ENCODE results near the gene POU2F1.

DNA sequence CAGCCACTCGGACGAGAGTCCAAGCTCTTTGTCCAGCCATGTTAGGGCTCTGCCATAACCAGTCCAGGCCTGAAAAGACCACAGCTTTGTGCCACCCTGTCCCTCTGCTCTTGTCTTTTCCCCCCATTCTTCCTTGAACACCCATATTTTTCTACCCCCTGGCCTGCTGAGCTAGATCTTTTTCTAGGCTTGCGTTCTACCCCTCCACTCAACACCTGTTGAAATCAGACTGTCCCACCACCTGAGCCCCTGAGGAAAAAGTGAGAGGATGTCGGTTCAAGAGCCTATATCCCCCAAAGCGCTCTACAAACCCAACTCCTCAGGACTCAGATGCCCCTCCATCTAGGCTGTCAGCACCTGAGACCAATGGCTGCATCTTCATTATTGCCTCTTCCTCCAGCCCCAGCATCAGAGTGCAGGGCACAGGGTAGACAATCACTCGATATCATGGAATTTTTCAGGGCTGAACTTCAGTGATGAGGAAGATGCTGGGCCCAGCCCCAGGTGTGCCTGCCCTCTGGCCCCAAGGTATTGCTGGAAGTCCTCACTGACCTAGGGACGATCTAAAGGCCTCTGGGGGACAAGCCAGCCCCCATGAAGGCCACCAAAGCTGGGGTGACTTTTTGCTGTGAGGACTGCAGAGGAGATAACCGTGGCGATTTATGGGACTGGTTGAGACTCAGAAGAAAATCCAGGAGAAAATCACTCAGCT, 222.3 kb downstream of the POU2F1 start:
- TF ChIP-seq, protein P1, sequence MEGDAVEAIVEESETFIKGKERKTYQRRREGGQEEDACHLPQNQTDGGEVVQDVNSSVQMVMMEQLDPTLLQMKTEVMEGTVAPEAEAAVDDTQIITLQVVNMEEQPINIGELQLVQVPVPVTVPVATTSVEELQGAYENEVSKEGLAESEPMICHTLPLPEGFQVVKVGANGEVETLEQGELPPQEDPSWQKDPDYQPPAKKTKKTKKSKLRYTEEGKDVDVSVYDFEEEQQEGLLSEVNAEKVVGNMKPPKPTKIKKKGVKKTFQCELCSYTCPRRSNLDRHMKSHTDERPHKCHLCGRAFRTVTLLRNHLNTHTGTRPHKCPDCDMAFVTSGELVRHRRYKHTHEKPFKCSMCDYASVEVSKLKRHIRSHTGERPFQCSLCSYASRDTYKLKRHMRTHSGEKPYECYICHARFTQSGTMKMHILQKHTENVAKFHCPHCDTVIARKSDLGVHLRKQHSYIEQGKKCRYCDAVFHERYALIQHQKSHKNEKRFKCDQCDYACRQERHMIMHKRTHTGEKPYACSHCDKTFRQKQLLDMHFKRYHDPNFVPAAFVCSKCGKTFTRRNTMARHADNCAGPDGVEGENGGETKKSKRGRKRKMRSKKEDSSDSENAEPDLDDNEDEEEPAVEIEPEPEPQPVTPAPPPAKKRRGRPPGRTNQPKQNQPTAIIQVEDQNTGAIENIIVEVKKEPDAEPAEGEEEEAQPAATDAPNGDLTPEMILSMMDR (IDR thresholded peaks at IDR 0.05 in 2 of 3, conservative IDR thresholded peaks at IDR 0.05 in 1 of 3; ENCODE audit: borderline replicate concordance in 1 of 3, insufficient read depth in 1 of 3, low read depth in 2 of 3, low read length in 2 of 3): no peak
- TF ChIP-seq POLR2A (IDR thresholded peaks at IDR 0.05; ENCODE audit: borderline replicate concordance, extremely low read depth, insufficient read depth, insufficient read length) (no peak), CEBPB (IDR thresholded peaks at IDR 0.05; ENCODE audit: low read depth) (no peak), SIN3A (IDR thresholded peaks at IDR 0.05; ENCODE audit: low read depth) (no peak), SP1 (IDR thresholded peaks at IDR 0.05; ENCODE audit: low read depth) (no peak), SRF (IDR thresholded peaks at IDR 0.05; ENCODE audit: low read depth) (no peak)
- TF ChIP-seq, protein P2, sequence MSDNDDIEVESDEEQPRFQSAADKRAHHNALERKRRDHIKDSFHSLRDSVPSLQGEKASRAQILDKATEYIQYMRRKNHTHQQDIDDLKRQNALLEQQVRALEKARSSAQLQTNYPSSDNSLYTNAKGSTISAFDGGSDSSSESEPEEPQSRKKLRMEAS (IDR thresholded peaks at IDR 0.05): no peak

All from HCT116 (cell line).